HG02840 (cell line): ENCODE measurements around the gene OSBP2.

Experiments used
- ATAC-seq: cut with Tn5 transposase; IDR thresholded peaks from one replicate; pipeline ENCODE4 v1.9.1; 2021; ENCODE audit warnings: mild to moderate bottlenecking, moderate library complexity, moderate number of reproducible peaks; ENCODE audit not compliant: unreplicated experiment, low FRiP score

OSBP2 gene

DNA sequence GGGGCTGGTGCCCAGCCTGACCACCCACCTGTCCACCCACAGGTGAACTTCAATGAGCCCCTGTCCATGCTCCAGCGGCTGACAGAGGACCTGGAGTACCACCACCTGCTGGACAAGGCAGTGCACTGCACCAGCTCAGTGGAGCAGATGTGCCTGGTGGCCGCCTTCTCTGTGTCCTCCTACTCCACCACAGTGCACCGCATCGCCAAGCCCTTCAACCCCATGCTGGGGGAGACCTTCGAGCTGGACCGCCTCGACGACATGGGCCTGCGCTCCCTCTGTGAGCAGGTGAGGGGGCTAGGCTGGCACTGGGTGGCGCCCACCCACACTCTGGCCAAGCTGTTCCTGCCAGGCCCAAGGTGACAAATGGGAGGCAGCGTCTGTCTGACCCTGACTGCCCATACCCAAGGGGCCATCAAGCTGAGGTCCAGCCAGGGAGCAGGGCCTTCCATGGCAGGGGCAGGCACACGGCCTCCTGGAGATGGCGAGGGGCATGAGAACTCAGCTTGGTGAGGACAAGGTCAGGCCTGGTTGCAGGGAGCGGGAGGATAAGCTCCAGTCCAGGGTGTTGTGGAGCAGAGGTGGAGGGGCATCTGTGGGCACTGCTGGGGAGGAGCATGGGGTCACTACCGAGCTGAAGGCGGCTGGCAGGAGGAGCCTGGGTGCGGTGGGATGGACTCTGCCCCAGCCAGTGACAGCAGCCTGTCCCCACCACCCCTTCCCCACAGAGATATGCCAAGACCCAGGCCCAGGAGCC is 196.2 kb downstream of the OSBP2 start:
- no peak for ATAC-seq

GRCh38 chr22:30891443-30891755 is 196.7 kb downstream of the OSBP2 start:
- ATAC-seq: no peak

- no peak for ATAC-seq
Observed at GRCh38 chr22:30891781-30892180, 197.1 kb downstream of the OSBP2 start.

- no peak for ATAC-seq
Observed at GRCh38 chr22:30892286-30892685, 197.6 kb downstream of the OSBP2 start.

DNA sequence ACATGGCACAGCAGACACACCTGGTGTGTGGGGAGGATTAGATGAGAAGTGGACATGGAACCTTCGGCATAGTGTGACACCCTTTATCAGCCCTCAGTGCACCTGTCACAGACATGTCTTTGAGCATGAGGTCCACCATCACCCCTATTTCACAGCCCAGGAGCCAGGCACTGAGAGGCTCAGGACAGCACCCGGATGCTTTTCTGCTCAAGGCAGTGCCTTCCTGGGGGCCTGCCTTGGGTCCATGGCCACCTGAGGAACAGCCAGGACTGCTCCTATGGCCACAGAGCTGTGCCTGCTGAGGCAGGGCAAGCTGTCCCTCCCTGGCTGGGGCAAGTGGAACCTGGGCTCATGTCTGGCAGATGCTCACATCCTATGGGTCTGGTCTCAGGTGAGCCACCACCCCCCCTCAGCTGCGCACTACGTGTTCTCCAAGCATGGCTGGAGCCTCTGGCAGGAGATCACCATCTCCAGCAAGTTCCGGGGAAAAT is 198.1 kb downstream of the OSBP2 start:
- no peak for ATAC-seq

- no peak for ATAC-seq
Observed at GRCh38 chr22:30893434-30894370, 199.0 kb downstream of the OSBP2 start.

- ATAC-seq: no peak
Observed at GRCh38 chr22:30894371-30894740, 199.7 kb downstream of the OSBP2 start.

GRCh38 chr22:30902496-30903357 is 208.1 kb downstream of the OSBP2 start:
- no peak for ATAC-seq

DNA sequence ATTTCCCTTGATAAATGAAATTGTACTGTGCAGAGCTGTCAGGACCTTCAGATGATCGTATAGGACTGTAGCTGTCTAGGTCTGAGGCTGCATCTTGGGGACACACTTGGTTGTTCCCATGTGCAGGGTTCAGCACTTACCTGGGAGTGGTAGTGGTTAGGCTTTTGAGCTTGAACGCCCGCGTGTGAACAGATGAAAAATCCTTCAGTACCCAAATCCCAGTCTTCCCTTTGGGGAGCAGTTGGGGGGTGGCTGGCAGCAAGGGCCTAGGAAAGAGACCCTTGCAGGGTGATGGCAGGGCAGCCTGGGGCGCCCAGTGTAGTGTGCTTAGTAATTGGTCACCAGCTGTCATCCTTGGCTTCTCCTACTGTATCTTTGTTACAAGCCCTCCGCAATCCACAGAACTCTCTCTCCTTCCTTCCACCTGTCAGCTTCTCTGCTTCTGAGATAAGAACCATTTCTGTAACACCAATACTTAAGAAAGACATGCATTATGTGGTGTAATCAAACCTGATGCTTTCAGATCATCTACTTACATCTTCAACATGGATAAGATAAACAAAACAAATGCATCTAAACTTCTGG is 209.3 kb downstream of the OSBP2 start:
- ATAC-seq: no peak

GRCh38 chr22:30905696-30906341 is 211.1 kb downstream of the OSBP2 start:
- no peak for ATAC-seq

DNA sequence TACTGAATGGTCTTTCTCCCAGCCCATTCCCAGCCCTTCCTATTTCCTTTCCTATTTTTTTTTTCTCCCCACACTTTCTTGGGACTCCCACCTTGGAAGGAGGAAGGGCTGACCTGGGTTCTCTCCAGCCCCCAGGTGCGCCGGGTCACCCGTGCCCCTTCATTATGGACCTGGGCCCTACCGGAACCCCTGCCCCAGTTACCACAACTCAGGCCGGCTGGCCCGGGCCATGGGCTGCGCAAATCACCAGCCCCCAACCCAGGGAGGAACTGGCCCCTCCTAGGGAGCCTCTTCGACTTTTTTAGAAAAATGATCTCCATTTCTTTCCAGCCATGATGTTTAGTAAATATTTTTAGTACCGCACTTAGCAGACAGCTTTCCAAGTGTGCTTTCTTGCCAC is 211.7 kb downstream of the OSBP2 start:
- ATAC-seq: no peak

- ATAC-seq: no peak
Observed at GRCh38 chr22:30906946-30907345, 212.3 kb downstream of the OSBP2 start.

DNA sequence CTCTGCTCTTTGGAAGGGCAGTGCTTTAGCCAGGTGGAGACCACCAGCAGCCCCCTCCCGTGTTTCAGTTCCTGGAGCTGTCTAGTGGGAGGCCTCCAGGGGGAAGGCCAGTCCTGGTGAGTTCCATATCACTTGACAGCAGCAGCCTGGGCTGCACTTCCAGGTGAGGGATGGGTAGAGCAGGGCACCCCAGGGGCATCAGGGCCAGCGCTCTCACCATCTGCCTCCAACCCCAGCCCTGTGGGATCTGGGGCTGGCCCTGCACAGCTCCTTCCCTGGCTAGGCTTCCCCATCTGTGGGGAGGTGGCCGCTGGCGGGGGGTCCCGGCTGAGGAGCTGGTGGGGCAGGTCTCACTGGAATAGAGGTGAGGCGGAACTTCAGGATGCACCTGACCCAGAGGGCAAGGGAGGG is 213.4 kb downstream of the OSBP2 start:
- ATAC-seq: no peak

GRCh38 chr22:30909306-30909705 is 214.6 kb downstream of the OSBP2 start:
- no peak for ATAC-seq

DNA sequence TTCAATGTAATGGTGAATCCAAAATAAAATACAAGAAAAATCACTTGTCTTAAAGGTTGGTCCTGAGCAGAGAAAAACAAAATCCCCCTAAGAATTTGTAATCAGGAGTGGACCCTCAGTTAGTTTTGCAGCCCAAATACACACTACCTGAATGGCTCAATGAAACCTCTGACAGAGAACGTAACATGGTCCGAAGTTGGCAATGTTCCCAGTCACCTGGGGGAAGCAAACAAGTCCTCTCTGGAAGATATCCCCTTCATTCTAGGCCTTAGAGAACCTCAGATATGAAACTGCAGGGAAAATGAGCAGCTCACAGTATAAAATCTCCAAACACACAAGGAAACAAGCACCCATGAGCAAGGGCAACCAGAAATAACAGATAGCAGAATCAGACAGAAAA is 215.7 kb downstream of the OSBP2 start:
- ATAC-seq: no peak

DNA sequence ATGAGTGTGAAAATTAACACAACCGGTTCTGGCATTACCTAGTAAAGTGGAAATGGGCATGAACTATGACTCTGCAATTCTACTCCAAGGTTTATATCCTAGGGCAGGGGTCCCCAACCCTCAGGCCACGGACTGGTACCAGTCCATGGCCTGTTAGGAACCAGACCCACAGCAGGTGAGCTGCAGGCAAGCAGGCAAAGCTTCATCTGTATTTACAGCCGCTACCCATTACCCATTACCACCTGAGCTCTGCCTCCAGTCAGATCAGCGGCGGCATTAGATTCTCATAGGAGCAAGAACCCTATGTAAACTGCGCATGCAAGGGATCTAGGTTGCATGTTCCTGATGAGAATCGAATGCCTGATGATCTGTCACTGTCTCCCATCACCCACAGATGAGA is 224.1 kb downstream of the OSBP2 start:
- ATAC-seq: no peak

DNA sequence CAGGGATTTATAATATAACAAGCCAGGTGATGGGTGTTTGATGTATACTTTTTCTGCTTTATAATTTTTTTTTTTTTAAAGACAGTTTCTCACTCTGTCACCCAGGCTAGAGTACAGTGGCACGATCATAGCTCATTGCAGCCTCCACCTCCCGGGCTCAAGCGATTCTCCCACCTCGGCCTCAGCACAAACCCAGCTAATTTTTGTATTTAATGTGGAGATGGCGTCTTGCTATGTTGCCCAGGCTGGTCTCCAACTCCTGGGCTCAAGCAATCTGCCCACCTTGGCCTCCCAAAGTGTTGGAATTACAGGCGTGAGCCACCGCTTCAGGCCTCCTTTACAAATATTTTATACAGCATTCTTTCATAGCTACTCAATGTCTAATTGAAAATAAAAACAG is 225.3 kb downstream of the OSBP2 start:
- ATAC-seq: no peak

DNA sequence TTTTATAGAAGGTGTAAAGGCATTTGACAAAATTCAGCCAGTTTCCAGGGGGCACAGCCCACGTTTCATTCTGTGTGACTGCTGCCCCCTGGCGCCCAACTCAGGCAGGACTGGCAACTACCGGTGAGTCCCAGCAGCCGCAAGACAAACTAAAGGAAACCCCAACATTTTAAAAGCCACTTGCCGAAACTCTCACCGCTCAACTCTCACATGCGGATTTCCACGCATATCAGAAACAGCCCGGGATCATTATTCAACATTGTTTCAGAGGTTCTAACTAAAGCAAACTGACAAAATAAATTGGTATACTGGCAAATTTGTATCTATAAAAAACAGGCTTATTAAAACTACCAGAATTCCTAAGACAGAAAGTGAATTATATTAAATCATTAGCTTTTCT is 225.7 kb downstream of the OSBP2 start:
- ATAC-seq: no peak

GRCh38 chr22:30921108-30921507 is 226.4 kb downstream of the OSBP2 start:
- ATAC-seq: no peak

- ATAC-seq: no peak
Observed at GRCh38 chr22:30922151-30922611, 227.5 kb downstream of the OSBP2 start.
